Endodermal cell (in vitro differentiated cells): Measurements from ENCODE around the gene CHST11. TPM values are rescaled to one million over a fixed set of nuclear protein-coding genes. Genes with fewer than 3 reads are reported as not detected.

ENCODE experiments used
- DNase-seq: peaks from one replicate; pipeline ENCODE4 v3.0.0-alpha.2; 2017
- H3K27ac ChIP-seq: 2 replicates; pipeline ENCODE4 v1.5.1; 2013; ENCODE audit warnings: mild to moderate bottlenecking, low read depth, low read length, moderate library complexity
- H3K27me3 ChIP-seq: 2 replicates; pipeline ENCODE4 v1.6.1; 2013; ENCODE audit warnings: mild to moderate bottlenecking, low read length, moderate library complexity; ENCODE audit not compliant: insufficient read depth, control insufficient read depth, poor library complexity, severe bottlenecking
- H3K36me3 ChIP-seq: 2 replicates; pipeline ENCODE4 v1.7.0; 2013; ENCODE audit warnings: mild to moderate bottlenecking, low read length, moderate library complexity; ENCODE audit not compliant: control insufficient read depth, insufficient read depth
- H3K4me1 ChIP-seq: one replicate; pipeline ENCODE4 v1.7.0; 2013; ENCODE audit warnings: low read length; ENCODE audit not compliant: control insufficient read depth, insufficient read depth
- H3K4me3 ChIP-seq: 2 replicates; pipeline ENCODE4 v1.5.1; 2013; ENCODE audit warnings: mild to moderate bottlenecking, low read length, moderate library complexity
- H3K9ac ChIP-seq: 2 replicates; pipeline ENCODE4 v1.6.1; 2013; ENCODE audit warnings: mild to moderate bottlenecking, low read length, moderate library complexity; ENCODE audit not compliant: poor library complexity, severe bottlenecking; ENCODE audit errors: extremely low read depth
- H3K9me3 ChIP-seq: 2 replicates; pipeline ENCODE4 v1.6.1; 2013; ENCODE audit warnings: mild to moderate bottlenecking, low read length, moderate library complexity; ENCODE audit not compliant: control insufficient read depth
- H3K27ac Mint-ChIP-seq: 2 replicates; pipeline ENCODE4 v1.8.0; 2020; ENCODE audit warnings: mixed read lengths
- H3K27me3 Mint-ChIP-seq: 2 replicates; pipeline ENCODE4 v1.8.0; 2021; ENCODE audit warnings: mild to moderate bottlenecking, mixed read lengths; ENCODE audit not compliant: insufficient read depth
- H3K36me3 Mint-ChIP-seq: 2 replicates; pipeline ENCODE4 v1.8.0; 2020; ENCODE audit warnings: low read depth, mixed read lengths
- H3K4me1 Mint-ChIP-seq: 2 replicates; pipeline ENCODE4 v1.8.0; 2020; ENCODE audit warnings: mixed read lengths
- H3K4me3 Mint-ChIP-seq: 2 replicates; pipeline ENCODE4 v1.8.0; 2020; ENCODE audit warnings: mild to moderate bottlenecking, moderate library complexity, mixed read lengths
- H3K9me3 Mint-ChIP-seq: 2 replicates; pipeline ENCODE4 v1.8.0; 2020; ENCODE audit warnings: mild to moderate bottlenecking, mixed read lengths
- CTCF ChIP-seq: fragments of 200-600 bp; sonication (generic); conservative IDR thresholded peaks from 2 replicates; pipeline ENCODE4 v1.5.0; 2021; ENCODE audit warnings: antibody characterized with exemption, mild to moderate bottlenecking
- WGBS, 2 experiments: methylation state at CpG; one replicate each; pipeline versions ENCODE4 v1.1.5 to v1.1.7; 2013; ENCODE audit warnings: missing lambda C conversion rate in 2 of 2, mixed read lengths in 1 of 2; ENCODE audit not compliant: insufficient coverage in 1 of 2, insufficient read length in 1 of 2; 5-methylcytosine and 5-hydroxymethylcytosine counted together
- total RNA-seq, 2 donors: library from RNA; stranded (reverse); fragmentation: NEBNext Ultra II Directional in 1 of 2; extraction: Animal tissue kit (Norgen Biotek cat#: 25700) in 1 of 2; gene quantifications; 2 replicates in 1 of 2; 3 replicates in 1 of 2; pipeline ENCODE4 v1.2.1, GENCODE V29; 2021

The CHST11 gene
- total RNA-seq, 2 donors from 2014 or later, result 30.7 to 36.2 TPM

- H3K27ac ChIP-seq, result no peak overlapping the region
- H3K36me3 Mint-ChIP-seq, result no peaks in the 10 kb centered on the region
- H3K4me3 ChIP-seq, result no peak overlapping the region
- no peak overlapping the region for H3K9ac ChIP-seq
- H3K27me3 Mint-ChIP-seq, result no peaks in the 10 kb centered on the region
- no peak for DNase-seq
- H3K9me3 Mint-ChIP-seq, result peaks cover 4% of the 10 kb centered on the region
- no peak overlapping the region for H3K4me3 Mint-ChIP-seq
- peaks cover 10% of the 10 kb centered on the region for H3K4me1 ChIP-seq
- no peak overlapping the region for H3K27ac Mint-ChIP-seq
- H3K9me3 ChIP-seq, result no peaks in the 10 kb centered on the region
- H3K36me3 ChIP-seq, result no peaks in the 10 kb centered on the region
- H3K27me3 ChIP-seq, result no peaks in the 10 kb centered on the region
- peaks cover 47% of the 10 kb centered on the region for H3K4me1 Mint-ChIP-seq
- TF ChIP-seq CTCF, result no peak
- WGBS, 2 experiments, result 93 to 94% methylated on average over 6 of the region's 6 CpGs
Observed at GRCh38 chr12:104746467-104747088, 289.8 kb downstream of the CHST11 start.

GRCh38 chr12:104747330-104747729 is 290.6 kb downstream of the CHST11 start:
- H3K36me3 ChIP-seq, result no peaks in the 10 kb centered on the region
- Mint-ChIP-seq H3K9me3 (peaks cover 4% of the 10 kb centered on the region), H3K36me3 (no peaks in the 10 kb centered on the region), H3K4me3 (no peak overlapping the region), H3K27ac (no peak overlapping the region), H3K27me3 (no peaks in the 10 kb centered on the region), H3K4me1 (peaks cover 47% of the 10 kb centered on the region)
- no peak overlapping the region for H3K9ac ChIP-seq
- H3K27me3 ChIP-seq, result no peaks in the 10 kb centered on the region
- H3K9me3 ChIP-seq, result no peaks in the 10 kb centered on the region
- no peak for TF ChIP-seq CTCF
- WGBS, 2 experiments, result 82 to 96% methylated on average over 1 to 2 of the region's 2 CpGs
- H3K4me1 ChIP-seq, result peaks cover 10% of the 10 kb centered on the region
- no peak overlapping the region for H3K27ac ChIP-seq
- peak; percentile 36 for DNase-seq
- no peak overlapping the region for H3K4me3 ChIP-seq

GRCh38 chr12:104747955-104748354 is 291.2 kb downstream of the CHST11 start:
- H3K9me3 ChIP-seq, result no peaks in the 10 kb centered on the region
- Mint-ChIP-seq H3K27me3 (no peaks in the 10 kb centered on the region), H3K4me3 (no peak overlapping the region), H3K36me3 (no peaks in the 10 kb centered on the region), H3K4me1 (peaks cover 43% of the 10 kb centered on the region), H3K9me3 (peaks cover 4% of the 10 kb centered on the region), H3K27ac (no peak overlapping the region)
- H3K27me3 ChIP-seq, result no peaks in the 10 kb centered on the region
- no peak overlapping the region for H3K4me3 ChIP-seq
- DNase-seq, result peak; percentile 41
- no peak overlapping the region for H3K9ac ChIP-seq
- no peak overlapping the region for H3K27ac ChIP-seq
- H3K36me3 ChIP-seq, result no peaks in the 10 kb centered on the region
- TF ChIP-seq CTCF, result no peak
- H3K4me1 ChIP-seq, result peaks cover 10% of the 10 kb centered on the region
- WGBS, 2 experiments, result 82 to 92% methylated on average over 3 to 8 of the region's 8 CpGs
